PC-3 (cell line): Measurements from ENCODE around the gene PRKCE. TPM values are rescaled to one million over a fixed set of nuclear protein-coding genes. Genes with fewer than 3 reads are reported as not detected.

Experiments
- ATAC-seq: fragments of 200-7000 bp; cut with Tn5 transposase; 2 replicates; pipeline ENCODE4 v1.9.1; 2020; ENCODE audit warnings: mild to moderate bottlenecking, moderate library complexity
- BruUV-seq: library from RNA; stranded (reverse); fragments of 400-500 nt; replicated peaks from 2 replicates; lab custom pipeline; 2021; lab: Mats Ljungman, UMichigan
- CTCF ChIA-PET: fragments of 300-600 bp; sonication (Branson Sonifier 250); formaldehyde crosslinking; loops from one replicate; lab custom pipeline; 2022; ENCODE audit warnings: antibody characterized with exemption; lab: Charles Lee
- POLR2A ChIA-PET: fragments of 300-600 bp; sonication (Branson Sonifier 250); formaldehyde crosslinking; loops from one replicate; lab custom pipeline; 2022; ENCODE audit warnings: antibody characterized with exemption; ENCODE audit not compliant: unreplicated experiment; lab: Charles Lee
- DNase-seq: peaks from one replicate; pipeline ENCODE4 v3.0.0-alpha.2; 2015
- H2AFZ ChIP-seq: fragments of 300-600 bp; sonication (generic); 2 replicates; pipeline ENCODE4 v1.6.0; 2016; ENCODE audit warnings: antibody characterized with exemption, low read length
- H3F3A ChIP-seq: fragments of 300-600 bp; sonication (generic); one replicate; pipeline ENCODE4 v1.6.0; 2017; ENCODE audit warnings: antibody characterized with exemption, low read length, control low read depth, mild to moderate bottlenecking; ENCODE audit not compliant: unreplicated experiment
- H3K27ac ChIP-seq: fragments of 300-600 bp; sonication (generic); 2 replicates; pipeline ENCODE4 v1.5.1; 2016; ENCODE audit warnings: mild to moderate bottlenecking, low read length
- H3K27me3 ChIP-seq: fragments of 300-600 bp; sonication (generic); 2 replicates; pipeline ENCODE4 v1.6.1; 2016; ENCODE audit warnings: low read length, mixed read lengths
- H3K36me3 ChIP-seq: fragments of 300-600 bp; sonication (generic); 2 replicates; pipeline ENCODE4 v1.6.1; 2016; ENCODE audit warnings: low read depth, mixed run types, low read length, mixed read lengths
- H3K4me1 ChIP-seq: fragments of 300-600 bp; sonication (generic); 2 replicates; pipeline ENCODE4 v1.5.1; 2016; ENCODE audit warnings: low read length; ENCODE audit not compliant: insufficient read depth
- H3K4me2 ChIP-seq: fragments of 300-600 bp; sonication (generic); 2 replicates; pipeline ENCODE4 v1.6.0; 2016; ENCODE audit warnings: low read length
- H3K4me3 ChIP-seq: fragments of 300-600 bp; sonication (generic); 2 replicates; pipeline ENCODE4 v1.5.1; 2016; ENCODE audit warnings: mild to moderate bottlenecking, low read length, mixed read lengths
- H3K79me2 ChIP-seq: fragments of 300-600 bp; sonication (generic); 2 replicates; pipeline ENCODE4 v1.6.1; 2017; ENCODE audit warnings: low read length, mixed read lengths
- H3K9ac ChIP-seq: fragments of 300-600 bp; sonication (generic); 2 replicates; pipeline ENCODE4 v1.6.0; 2016; ENCODE audit warnings: mild to moderate bottlenecking, low read length
- H3K9me2 ChIP-seq: fragments of 300-600 bp; sonication (generic); replicated peaks from 2 replicates; pipeline ENCODE4 v1.6.1; 2016; ENCODE audit warnings: mixed run types, low read length, mixed read lengths
- H3K9me3 ChIP-seq: fragments of 300-600 bp; sonication (generic); 2 replicates; pipeline ENCODE4 v1.6.1; 2016; ENCODE audit warnings: low read length, mixed read lengths
- H4K20me1 ChIP-seq: fragments of 300-600 bp; sonication (generic); 2 replicates; pipeline ENCODE4 v1.6.1; 2016; ENCODE audit warnings: low read length, mixed read lengths
- EZH2 ChIP-seq: fragments of 300-600 bp; sonication (generic); IDR thresholded peaks from one replicate; pipeline ENCODE4 v1.6.1; 2017; ENCODE audit warnings: antibody characterized with exemption, mild to moderate bottlenecking, low read length; ENCODE audit not compliant: unreplicated experiment
- EZH2phosphoT487 ChIP-seq: fragments of 300-600 bp; sonication (generic); IDR thresholded peaks from 2 replicates; pipeline ENCODE4 v1.6.1; 2018; ENCODE audit warnings: mild to moderate bottlenecking, antibody characterized with exemption, low read length, borderline replicate concordance
- intact Hi-C: fragments of 100-400 bp; cut with micrococcal nuclease; formaldehyde crosslinking; loops from 2 replicates; pipeline ENCODE4 v1.9.0; 2023
- total RNA-seq: library from RNA; depleted of rRNA; stranded (reverse); fragments of >200 nt; gene quantifications from 2 replicates; pipeline ENCODE4 v1.2.3, GENCODE V29; 2014
- TF ChIP-seq, protein P1 (sequence below): fragments of 300-600 bp; sonication (generic); conservative IDR thresholded peaks from 2 replicates; pipeline ENCODE4 v1.5.1; 2017; ENCODE audit warnings: antibody characterized with exemption, low read depth, mild to moderate bottlenecking, low read length

PRKCE gene
- total RNA-seq, 1 experiment from 2014 or later, result 7.0 TPM

DNA sequence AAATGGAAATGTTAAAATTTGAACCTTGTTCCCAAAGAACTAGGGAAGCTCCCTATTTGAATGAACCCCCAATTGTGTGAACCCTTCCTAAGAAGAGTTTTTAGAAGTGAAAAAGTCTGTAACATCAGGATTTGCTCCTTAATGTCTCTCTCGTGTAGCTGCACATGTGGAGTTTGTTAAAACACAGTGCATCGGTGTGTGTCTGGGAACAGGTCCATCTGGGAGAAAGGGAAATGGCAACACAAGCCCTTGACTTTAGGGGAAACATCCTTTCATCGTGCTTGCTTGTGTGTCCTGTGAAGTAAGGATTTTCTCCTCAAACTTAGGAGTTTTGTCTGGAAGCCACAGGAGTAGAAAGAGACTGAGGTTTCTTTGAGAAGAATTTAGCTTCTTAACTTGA lies 203.9 kb downstream of the PRKCE start:
- no TSS peak for BruUV-seq
- ATAC-seq (no peak), DNase-seq (no peak)
- Histone ChIP-seq H3K27ac (no peak overlapping the region), H3K4me1 (peaks cover 19% of the 10 kb centered on the region), H3K9ac (no peak overlapping the region), H3F3A (peaks cover 3% of the 10 kb centered on the region), H3K36me3 (no peaks in the 10 kb centered on the region), H3K9me3 (no peaks in the 10 kb centered on the region), H3K27me3 (no peaks in the 10 kb centered on the region), H4K20me1 (no peaks in the 10 kb centered on the region; the same call in 1 of the 2 replicates), H3K4me3 (no peak overlapping the region), H3K79me2 (no peaks in the 10 kb centered on the region), H3K4me2 (no peak overlapping the region), H2AFZ (no peak overlapping the region), H3K9me2 (no peaks in the 10 kb centered on the region)
- CTCF ChIA-PET, result no interaction called here
- TF ChIP-seq, protein P1, sequence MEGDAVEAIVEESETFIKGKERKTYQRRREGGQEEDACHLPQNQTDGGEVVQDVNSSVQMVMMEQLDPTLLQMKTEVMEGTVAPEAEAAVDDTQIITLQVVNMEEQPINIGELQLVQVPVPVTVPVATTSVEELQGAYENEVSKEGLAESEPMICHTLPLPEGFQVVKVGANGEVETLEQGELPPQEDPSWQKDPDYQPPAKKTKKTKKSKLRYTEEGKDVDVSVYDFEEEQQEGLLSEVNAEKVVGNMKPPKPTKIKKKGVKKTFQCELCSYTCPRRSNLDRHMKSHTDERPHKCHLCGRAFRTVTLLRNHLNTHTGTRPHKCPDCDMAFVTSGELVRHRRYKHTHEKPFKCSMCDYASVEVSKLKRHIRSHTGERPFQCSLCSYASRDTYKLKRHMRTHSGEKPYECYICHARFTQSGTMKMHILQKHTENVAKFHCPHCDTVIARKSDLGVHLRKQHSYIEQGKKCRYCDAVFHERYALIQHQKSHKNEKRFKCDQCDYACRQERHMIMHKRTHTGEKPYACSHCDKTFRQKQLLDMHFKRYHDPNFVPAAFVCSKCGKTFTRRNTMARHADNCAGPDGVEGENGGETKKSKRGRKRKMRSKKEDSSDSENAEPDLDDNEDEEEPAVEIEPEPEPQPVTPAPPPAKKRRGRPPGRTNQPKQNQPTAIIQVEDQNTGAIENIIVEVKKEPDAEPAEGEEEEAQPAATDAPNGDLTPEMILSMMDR, result no peak
- TF ChIP-seq EZH2 (no peak), EZH2phosphoT487 (no peak)
- POLR2A ChIA-PET, result no interaction called here
- intact Hi-C loops, result no loop called here

DNA sequence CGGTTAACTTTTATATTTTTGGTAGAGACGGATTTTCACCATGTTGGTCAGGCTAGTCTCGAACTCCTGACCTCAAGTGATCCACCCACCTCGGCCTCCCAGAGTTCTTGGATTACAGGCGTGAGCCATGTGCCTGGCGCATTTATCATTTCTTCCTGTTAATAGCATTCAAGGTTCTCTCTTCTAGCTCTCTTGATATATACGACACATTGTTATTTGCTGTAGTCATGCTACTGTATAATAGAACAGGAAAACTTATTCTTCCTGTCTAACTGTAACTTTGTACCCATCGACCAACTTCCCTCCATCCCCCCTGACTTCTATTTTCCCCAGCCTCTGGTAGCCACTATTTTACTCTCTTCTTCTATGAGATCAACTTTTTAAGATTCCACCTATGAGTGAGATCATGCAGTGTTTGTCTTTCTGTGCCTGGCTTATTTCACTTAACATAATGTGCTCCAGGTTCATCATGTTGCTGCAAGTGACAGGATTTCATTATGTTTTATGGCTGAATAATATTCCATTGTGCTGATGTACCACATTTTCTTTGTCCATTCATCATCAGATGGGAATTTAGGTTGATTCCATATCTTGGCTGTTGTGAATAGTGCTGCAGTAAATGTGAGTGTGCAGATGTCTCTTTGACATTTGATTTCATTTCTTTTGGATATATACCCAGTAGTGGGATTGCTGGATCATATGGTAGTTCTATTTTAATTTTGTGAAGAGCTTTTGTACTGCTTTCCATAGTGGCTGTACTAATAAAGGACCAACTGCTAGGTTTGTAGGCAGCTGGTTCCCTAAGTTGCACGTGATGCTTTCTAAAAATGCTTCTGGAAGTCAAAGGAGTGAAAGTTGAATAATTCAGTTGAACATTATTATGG lies 205.2 kb downstream of the PRKCE start:
- Histone ChIP-seq H2AFZ (no peak overlapping the region), H3K36me3 (no peaks in the 10 kb centered on the region), H3K9me3 (no peaks in the 10 kb centered on the region), H3F3A (no peaks in the 10 kb centered on the region), H3K9me2 (no peaks in the 10 kb centered on the region), H3K4me2 (no peak overlapping the region), H3K79me2 (no peaks in the 10 kb centered on the region), H4K20me1 (no peaks in the 10 kb centered on the region; the same call in 1 of the 2 replicates), H3K4me3 (no peak overlapping the region), H3K4me1 (peaks cover 8% of the 10 kb centered on the region), H3K27ac (no peak overlapping the region), H3K9ac (no peak overlapping the region), H3K27me3 (no peaks in the 10 kb centered on the region)
- DNase-seq, result no peak
- ChIA-PET POLR2A (no interaction called here), CTCF (no interaction called here)
- TF ChIP-seq EZH2phosphoT487 (no peak), EZH2 (no peak)
- TF ChIP-seq, protein P1, result no peak
- BruUV-seq, result no TSS peak
- intact Hi-C loops, result no loop called here
- no peak for ATAC-seq

DNA sequence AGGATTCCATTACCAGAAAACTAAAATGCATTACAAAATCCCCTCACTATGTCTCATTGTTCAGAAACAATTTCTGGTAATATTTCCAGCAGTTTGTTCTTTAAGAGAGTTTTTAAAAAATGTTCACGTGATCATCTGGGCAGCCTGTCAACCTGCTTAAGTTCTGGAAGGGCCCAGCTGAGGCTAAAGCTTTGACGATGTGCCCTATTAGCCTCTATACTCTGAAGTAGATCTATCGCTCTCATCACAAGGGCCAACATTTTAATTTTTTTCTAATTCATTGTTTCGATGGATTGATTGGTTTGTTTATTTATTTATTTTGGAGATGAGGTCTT lies 205.8 kb downstream of the PRKCE start:
- no peak overlapping the region for H3K27ac ChIP-seq
- intact Hi-C loops, result no loop called here
- H3K36me3 ChIP-seq, result no peaks in the 10 kb centered on the region
- H3K79me2 ChIP-seq, result no peaks in the 10 kb centered on the region
- H3K9me3 ChIP-seq, result no peaks in the 10 kb centered on the region
- H3K27me3 ChIP-seq, result no peaks in the 10 kb centered on the region
- no peaks in the 10 kb centered on the region for H3F3A ChIP-seq
- peaks cover 2% of the 10 kb centered on the region for H3K4me1 ChIP-seq
- POLR2A ChIA-PET, result no interaction called here
- no peak overlapping the region for H2AFZ ChIP-seq
- H3K9me2 ChIP-seq, result no peaks in the 10 kb centered on the region
- DNase-seq (no peak), ATAC-seq (no peak)
- no peak overlapping the region for H3K4me3 ChIP-seq
- TF ChIP-seq, protein P1, result no peak
- TF ChIP-seq EZH2phosphoT487 (no peak), EZH2 (no peak)
- CTCF ChIA-PET, result no interaction called here
- H3K9ac ChIP-seq, result no peak overlapping the region
- BruUV-seq, result no TSS peak
- no peak overlapping the region for H3K4me2 ChIP-seq
- H4K20me1 ChIP-seq, result no peaks in the 10 kb centered on the region; the same call in 1 of the 2 replicates
